Loucy (cell line): ENCODE results near the gene ZNF768.

ENCODE experiments used
- H2AFZ ChIP-seq: fragments of 200-600 bp; sonication (generic); 2 replicates; pipeline ENCODE4 v1.6.0; 2016; ENCODE audit warnings: antibody characterized with exemption, mild to moderate bottlenecking, low read length, moderate library complexity
- H3F3A ChIP-seq: fragments of 200-600 bp; 2 replicates; pipeline ENCODE4 v1.6.0; 2016; ENCODE audit warnings: antibody characterized with exemption, low read depth, mild to moderate bottlenecking
- H3K27me3 ChIP-seq: fragments of 200-600 bp; sonication (generic); 2 replicates; pipeline ENCODE4 v1.6.1; 2014; ENCODE audit warnings: low read length, mild to moderate bottlenecking; ENCODE audit not compliant: insufficient read depth, poor library complexity, severe bottlenecking
- H3K36me3 ChIP-seq: fragments of 200-600 bp; sonication (generic); 2 replicates; pipeline ENCODE4 v1.6.1; 2016; ENCODE audit warnings: low read length; ENCODE audit not compliant: insufficient read depth
- H3K4me1 ChIP-seq: fragments of 200-600 bp; sonication (generic); 2 replicates; pipeline ENCODE4 v1.5.1; 2014; ENCODE audit warnings: low read length, mild to moderate bottlenecking; ENCODE audit not compliant: insufficient read depth, poor library complexity, severe bottlenecking
- H3K4me2 ChIP-seq: fragments of 200-600 bp; sonication (generic); 2 replicates; pipeline ENCODE4 v1.6.0; 2014; ENCODE audit warnings: antibody characterized with exemption, low read length, low read depth, mild to moderate bottlenecking; ENCODE audit not compliant: poor library complexity, severe bottlenecking
- H3K4me3 ChIP-seq: fragments of 200-600 bp; sonication (generic); 2 replicates; pipeline ENCODE4 v1.5.1; 2014; ENCODE audit warnings: low read length, mild to moderate bottlenecking, mixed read lengths; ENCODE audit not compliant: poor library complexity, severe bottlenecking
- H3K79me2 ChIP-seq: fragments of 200-600 bp; sonication (generic); 2 replicates; pipeline ENCODE4 v1.6.1; 2014; ENCODE audit warnings: low read length; ENCODE audit not compliant: insufficient read depth
- H3K9ac ChIP-seq: fragments of 200-600 bp; sonication (generic); 2 replicates; pipeline ENCODE4 v1.6.0; 2014; ENCODE audit warnings: mild to moderate bottlenecking, low read depth, low read length, moderate library complexity; ENCODE audit not compliant: poor library complexity, severe bottlenecking
- H3K9me2 ChIP-seq: fragments of 200-600 bp; sonication (generic); replicated peaks from 2 replicates; pipeline ENCODE4 v1.6.1; 2016; ENCODE audit warnings: low read depth, low read length, mixed read lengths
- H3K9me3 ChIP-seq: fragments of 200-600 bp; sonication (generic); 2 replicates; pipeline ENCODE4 v1.6.1; 2014; ENCODE audit warnings: mild to moderate bottlenecking, antibody characterized with exemption, low read length, low read depth; ENCODE audit not compliant: insufficient read depth
- H4K20me1 ChIP-seq: fragments of 200-600 bp; sonication (generic); 2 replicates; pipeline ENCODE4 v1.6.0; 2014; ENCODE audit warnings: antibody characterized with exemption, low read length, mild to moderate bottlenecking; ENCODE audit not compliant: insufficient read depth, poor library complexity, severe bottlenecking
- CTCF ChIP-seq: fragments of 200-600 bp; sonication (generic); conservative IDR thresholded peaks from 2 replicates; pipeline ENCODE4 v1.5.1; 2014; ENCODE audit warnings: mild to moderate bottlenecking, antibody characterized with exemption, low read length
- EZH2phosphoT487 ChIP-seq: fragments of 200-600 bp; IDR thresholded peaks from 2 replicates; pipeline ENCODE4 v1.6.1; 2018; ENCODE audit warnings: antibody characterized with exemption, mild to moderate bottlenecking, moderate library complexity, borderline replicate concordance

The ZNF768 gene

GRCh38 chr16:30518552-30518951 is 7.8 kb downstream of the ZNF768 start:
- H3K9ac ChIP-seq: no peak overlapping the region
- no peaks in the 10 kb centered on the region for H3K9me2 ChIP-seq
- no peaks in the 10 kb centered on the region for H3K9me3 ChIP-seq
- no peaks in the 10 kb centered on the region for H3K79me2 ChIP-seq
- H3F3A ChIP-seq: no peaks in the 10 kb centered on the region
- H2AFZ ChIP-seq: no peak overlapping the region
- H3K36me3 ChIP-seq: peaks cover 4% of the 10 kb centered on the region; the same call in 1 of the 2 replicates
- no peak overlapping the region for H3K4me2 ChIP-seq
- no peak overlapping the region for H3K4me3 ChIP-seq
- H3K4me1 ChIP-seq: peaks cover 9% of the 10 kb centered on the region
- H3K27me3 ChIP-seq: no peaks in the 10 kb centered on the region
- TF ChIP-seq EZH2phosphoT487 (no peak), CTCF (no peak)
- no peaks in the 10 kb centered on the region for H4K20me1 ChIP-seq

- no peaks in the 10 kb centered on the region for H3K9me2 ChIP-seq
- H2AFZ ChIP-seq: no peak overlapping the region
- no peaks in the 10 kb centered on the region for H3K27me3 ChIP-seq
- H3K9ac ChIP-seq: no peak overlapping the region
- no peak overlapping the region for H3K4me3 ChIP-seq
- H3K36me3 ChIP-seq: peaks cover 22% of the 10 kb centered on the region; the same call in 1 of the 2 replicates
- H4K20me1 ChIP-seq: no peaks in the 10 kb centered on the region
- no peak overlapping the region for H3K4me2 ChIP-seq
- H3K9me3 ChIP-seq: no peaks in the 10 kb centered on the region
- TF ChIP-seq EZH2phosphoT487 (no peak), CTCF (no peak)
- peaks cover 9% of the 10 kb centered on the region for H3K4me1 ChIP-seq
- no peaks in the 10 kb centered on the region for H3K79me2 ChIP-seq
- no peaks in the 10 kb centered on the region for H3F3A ChIP-seq
Measured at GRCh38 chr16:30515275-30515674, 11.1 kb downstream of the ZNF768 start.

GRCh38 chr16:30511509-30511908 is 14.9 kb downstream of the ZNF768 start:
- Histone ChIP-seq H3K79me2 (no peaks in the 10 kb centered on the region), H3K9me2 (no peaks in the 10 kb centered on the region), H3K9ac (no peak overlapping the region), H3K4me2 (no peak overlapping the region), H3K27me3 (no peaks in the 10 kb centered on the region), H3K4me3 (no peak overlapping the region), H3K9me3 (no peaks in the 10 kb centered on the region), H2AFZ (no peak overlapping the region), H4K20me1 (no peaks in the 10 kb centered on the region), H3K4me1 (no peaks in the 10 kb centered on the region), H3F3A (no peaks in the 10 kb centered on the region), H3K36me3 (peaks cover 25% of the 10 kb centered on the region; the same call in 1 of the 2 replicates)
- TF ChIP-seq CTCF: no peak
- TF ChIP-seq EZH2phosphoT487: no peak
